Fibroblast of the aortic adventitia (primary cell): ENCODE results near the gene EXOC3. TPM values are rescaled to one million over a fixed set of nuclear protein-coding genes. Genes with fewer than 3 reads are reported as not detected.

Source experiments
- DNase-seq: peaks from one replicate; pipeline ENCODE4 v3.0.0-alpha.2; 2010; ENCODE audit warnings: low read depth
- H3K4me3 ChIP-seq: 2 replicates; pipeline ENCODE4 v1.5.1; 2011; ENCODE audit warnings: low read depth, mild to moderate bottlenecking, control low read depth, low read length, moderate library complexity
- CTCF ChIP-seq: IDR thresholded peaks from 2 replicates; pipeline ENCODE4 v1.5.1; 2011; ENCODE audit warnings: mild to moderate bottlenecking, low read length, control low read depth, inconsistent platforms; ENCODE audit not compliant: insufficient read depth
- total RNA-seq: library from RNA; depleted of rRNA; stranded (reverse); fragments of >200 nt; gene quantifications from 2 replicates; pipeline ENCODE4 v1.2.3, GENCODE V29; 2012; ENCODE audit warnings: low replicate concordance

EXOC3 gene
- total RNA-seq, 1 donor, result 39.8 TPM

GRCh38 chr5:488744-489688 is 46.0 kb downstream of the EXOC3 start:
- no peak overlapping the region for H3K4me3 ChIP-seq
- no peak for TF ChIP-seq CTCF
- DNase-seq, result no peak

DNA sequence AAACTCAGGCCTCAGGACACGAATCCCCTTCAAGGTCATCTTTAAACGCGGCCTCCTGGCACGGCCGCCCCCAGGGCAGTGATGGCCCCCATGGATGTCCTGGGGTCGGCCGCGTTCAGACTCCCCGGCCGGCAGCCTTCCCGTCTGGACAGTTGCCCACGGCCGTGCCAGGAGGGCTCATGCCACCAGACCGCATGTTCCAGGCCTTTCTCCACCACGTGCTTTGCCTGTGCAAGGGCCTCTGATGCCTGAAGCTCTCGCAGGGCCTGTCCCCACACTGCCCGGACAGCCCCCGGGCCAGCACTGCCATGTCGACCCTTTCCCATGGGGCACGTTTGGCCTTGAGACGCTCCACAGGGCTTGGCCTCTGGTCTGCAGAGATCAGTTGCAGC is 46.7 kb downstream of the EXOC3 start:
- TF ChIP-seq CTCF, result no peak
- H3K4me3 ChIP-seq, result no peak overlapping the region
- DNase-seq, result no peak

GRCh38 chr5:490116-491106 is 47.4 kb downstream of the EXOC3 start:
- H3K4me3 ChIP-seq, result no peak overlapping the region
- TF ChIP-seq CTCF, result no peak

GRCh38 chr5:491119-491855 is 48.3 kb downstream of the EXOC3 start:
- DNase-seq, result no peak
- no peak overlapping the region for H3K4me3 ChIP-seq
- TF ChIP-seq CTCF, result no peak

More at GRCh38 chr5:490116-491106, 47.4 kb downstream of the EXOC3 start:
- DNase-seq, result no peak

DNA sequence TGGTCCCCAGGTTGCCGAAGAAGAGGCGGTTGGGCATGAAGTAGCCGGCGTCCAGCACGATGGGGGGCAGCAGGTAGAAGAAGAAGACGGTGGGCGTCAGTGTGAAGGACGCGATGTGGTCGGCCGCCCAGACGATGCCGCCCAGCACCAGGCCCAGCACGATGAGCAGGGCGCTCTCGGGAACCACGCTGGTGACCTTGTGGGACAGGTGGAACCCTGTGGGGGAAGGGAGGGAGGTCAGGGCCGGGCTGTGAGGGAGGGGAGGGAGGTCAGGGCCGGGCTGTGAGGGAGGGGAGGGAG is 48.8 kb downstream of the EXOC3 start:
- TF ChIP-seq CTCF, result no peak
- DNase-seq, result no peak
- no peak overlapping the region for H3K4me3 ChIP-seq

- no peak for DNase-seq
- no peak overlapping the region for H3K4me3 ChIP-seq
- no peak for TF ChIP-seq CTCF
Measured at GRCh38 chr5:492314-492893, 49.4 kb downstream of the EXOC3 start.
